Liver (tissue), 9 donors: Measurements from ENCODE around the gene UGT3A1. TPM values are rescaled to one million over a fixed set of nuclear protein-coding genes. Genes with fewer than 3 reads are reported as not detected.

Experiments used
- DNase-seq: peaks from one replicate; pipeline ENCODE4 v3.0.0-alpha.2; 2017; ENCODE audit warnings: low spot score
- H3K27ac ChIP-seq, 2 donors: one replicate each; pipeline ENCODE4 v1.7.0; 2013; ENCODE audit warnings: inconsistent platforms in 2 of 2, low read length in 2 of 2, control low read depth in 1 of 2, low read depth in 1 of 2, mild to moderate bottlenecking in 1 of 2
- H3K27me3 ChIP-seq, 4 donors: one replicate each; pipeline versions ENCODE4 v1.6.1 to v1.7.0; 2013; ENCODE audit warnings: low read length in 3 of 4, inconsistent platforms in 1 of 4, mild to moderate bottlenecking in 1 of 4, moderate library complexity in 1 of 4; ENCODE audit not compliant: control insufficient read depth in 4 of 4, insufficient read depth in 4 of 4
- H3K36me3 ChIP-seq, 4 donors: one replicate each; pipeline versions ENCODE4 v1.6.1 to v1.7.0; 2013; ENCODE audit warnings: low read length in 3 of 4, mild to moderate bottlenecking in 3 of 4, low read depth in 1 of 4, moderate library complexity in 1 of 4; ENCODE audit not compliant: control insufficient read depth in 4 of 4, insufficient read depth in 3 of 4
- H3K4me1 ChIP-seq, 4 donors: one replicate each; pipeline versions ENCODE4 v1.6.1 to v1.7.0; 2013; ENCODE audit warnings: low read length in 3 of 4, mild to moderate bottlenecking in 3 of 4, moderate library complexity in 1 of 4; ENCODE audit not compliant: control insufficient read depth in 4 of 4, insufficient read depth in 4 of 4
- H3K4me3 ChIP-seq, 3 donors: one replicate each; pipeline versions ENCODE4 v1.6.1 to v1.7.0; 2013; ENCODE audit warnings: low read length in 3 of 3, control low read depth in 1 of 3, low read depth in 1 of 3, mild to moderate bottlenecking in 1 of 3
- H3K9ac ChIP-seq, 2 donors: one replicate each; pipeline ENCODE4 v1.7.0; 2013; ENCODE audit warnings: low read length in 2 of 2, mild to moderate bottlenecking in 2 of 2, moderate library complexity in 2 of 2, control low read depth in 1 of 2, low read depth in 1 of 2
- H3K9me3 ChIP-seq, 4 donors: one replicate each; pipeline versions ENCODE4 v1.6.1 to v1.7.0; 2013; ENCODE audit warnings: low read length in 3 of 4; ENCODE audit not compliant: control insufficient read depth in 4 of 4
- ATF3 ChIP-seq: IDR thresholded peaks from 2 replicates; pipeline ENCODE4 v1.6.1; 2016; ENCODE audit warnings: antibody characterized with exemption
- CTCF ChIP-seq: fragments of 150-350 bp; IDR thresholded peaks from 2 replicates; pipeline ENCODE4 v1.5.1; 2017; ENCODE audit warnings: improper control_type of control experiment, low read depth, low read length; ENCODE audit not compliant: missing input control
- EGR1 ChIP-seq, 2 donors: IDR thresholded peaks; 2 replicates each; pipeline ENCODE4 v1.6.1; 2016 to 2018; ENCODE audit warnings: antibody characterized with exemption in 2 of 2, low read depth in 2 of 2
- FOXA1 ChIP-seq: IDR thresholded peaks from 2 replicates; pipeline ENCODE4 v1.6.1; 2016; ENCODE audit warnings: antibody characterized with exemption
- FOXA2 ChIP-seq: IDR thresholded peaks from 2 replicates; pipeline ENCODE4 v1.6.1; 2016; ENCODE audit warnings: antibody characterized with exemption
- GABPA ChIP-seq, 2 donors: IDR thresholded peaks in 1 of 2; conservative IDR thresholded peaks in 1 of 2; 2 replicates each; pipeline ENCODE4 v1.6.1; 2016; ENCODE audit warnings: antibody characterized with exemption in 2 of 2, mild to moderate bottlenecking in 1 of 2, moderate library complexity in 1 of 2
- HNF4A ChIP-seq, 2 donors: conservative IDR thresholded peaks; 2 replicates each; pipeline ENCODE4 v1.6.1; 2016; ENCODE audit warnings: antibody characterized with exemption in 2 of 2, mild to moderate bottlenecking in 2 of 2
- HNF4G ChIP-seq: IDR thresholded peaks from 2 replicates; pipeline ENCODE4 v1.6.1; 2016; ENCODE audit warnings: antibody characterized with exemption
- MAX ChIP-seq: IDR thresholded peaks from 2 replicates; pipeline ENCODE4 v1.6.1; 2016; ENCODE audit warnings: antibody characterized with exemption
- NR2F2 ChIP-seq: IDR thresholded peaks from 2 replicates; pipeline ENCODE4 v1.6.1; 2016; ENCODE audit warnings: antibody characterized with exemption
- RAD21 ChIP-seq, 2 donors: IDR thresholded peaks; 2 replicates each; pipeline ENCODE4 v1.6.1; 2016; ENCODE audit warnings: antibody characterized with exemption in 2 of 2, mild to moderate bottlenecking in 2 of 2
- REST ChIP-seq: IDR thresholded peaks from 2 replicates; pipeline ENCODE4 v1.6.1; 2016; ENCODE audit warnings: antibody characterized with exemption, mild to moderate bottlenecking
- RXRA ChIP-seq, 2 donors: IDR thresholded peaks; 2 replicates each; pipeline ENCODE4 v1.6.1; 2017 to 2018; ENCODE audit warnings: antibody characterized with exemption in 2 of 2, mild to moderate bottlenecking in 1 of 2
- SP1 ChIP-seq: IDR thresholded peaks from 2 replicates; pipeline ENCODE4 v1.6.1; 2018; ENCODE audit warnings: antibody characterized with exemption, mild to moderate bottlenecking
- TAF1 ChIP-seq: conservative IDR thresholded peaks from 2 replicates; pipeline ENCODE4 v1.6.1; 2016; ENCODE audit warnings: antibody characterized with exemption, mild to moderate bottlenecking
- YY1 ChIP-seq: IDR thresholded peaks from 2 replicates; pipeline ENCODE4 v1.6.1; 2016; ENCODE audit warnings: antibody characterized with exemption, mild to moderate bottlenecking
- ZBTB33 ChIP-seq: IDR thresholded peaks from 2 replicates; pipeline ENCODE4 v1.6.1; 2016; ENCODE audit warnings: antibody characterized with exemption
- WGBS: extraction: QIAGEN DNeasy Blood & Tissue Kit; methylation state at CpG from one replicate; pipeline ENCODE4 v1.1.7; 2013; 5-methylcytosine and 5-hydroxymethylcytosine counted together
- polyA plus RNA-seq, 2 donors: library from polyadenylated mRNA; stranded (reverse) in 1 of 2; unstranded in 1 of 2; fragments of 200-250 nt in 1 of 2; fragments of >200 nt in 1 of 2; fragmentation: Nextera tagmentation in 1 of 2; extraction: Ambion mirVana in 1 of 2; gene quantifications; one replicate each; pipeline versions ENCODE4 v1.2.1 to v1.2.3, GENCODE V29; 2013 to 2015
- total RNA-seq, 2 donors: library from RNA; depleted of rRNA; stranded (reverse); fragments of >200 nt; gene quantifications; one replicate each; pipeline ENCODE4 v1.2.3, GENCODE V29; 2014
- donor health status: healthy.
- donor health status: healthy.
- donor health status: healthy.
- donor health status: healthy.
- donor health status: healthy.

The UGT3A1 gene
- total and polyA plus RNA-seq, 4 donors: 0.28 to 60.6 (median 21.0) TPM

- Histone ChIP-seq H3K4me3 (no peak overlapping the region), H3K9me3 (no peaks in the 10 kb centered on the region), H3K36me3 (no peaks in the 10 kb centered on the region), H3K27ac (no peak overlapping the region), H3K4me1 (peaks cover 6 to 12% (median 10%) of the 10 kb centered on the region in 4 donors), H3K27me3 (no peaks in the 10 kb centered on the region), H3K9ac (no peak overlapping the region)
- no peak for TF ChIP-seq MAX
- TF ChIP-seq EGR1 (IDR thresholded peaks at IDR 0.05; ENCODE audit: low read depth in 2 of 2): no peak
- TF ChIP-seq ATF3: no peak
- no peak for TF ChIP-seq FOXA2
- no peak for TF ChIP-seq TAF1
- TF ChIP-seq CTCF: no peak
- TF ChIP-seq ZBTB33: no peak
- TF ChIP-seq YY1: no peak
- TF ChIP-seq SP1: no peak
- no peak for TF ChIP-seq FOXA1
- no peak for TF ChIP-seq REST
- no peak for TF ChIP-seq RXRA (IDR thresholded peaks at IDR 0.05)
- no peak for TF ChIP-seq GABPA (IDR thresholded peaks at IDR 0.05 in 1 of 2, conservative IDR thresholded peaks at IDR 0.05 in 1 of 2)
- 91% methylated on average over 3 of the region's 3 CpGs for WGBS
- DNase-seq: no peak
These were observed 9.8 kb upstream of the UGT3A1 start for GRCh38 chr5:36001032-36001431.

- Histone ChIP-seq H3K4me1 (peaks cover 6 to 12% (median 10%) of the 10 kb centered on the region in 4 donors), H3K36me3 (no peaks in the 10 kb centered on the region), H3K9ac (no peak overlapping the region), H3K27ac (peak overlapping the region; percentile 55 to 67), H3K27me3 (no peaks in the 10 kb centered on the region), H3K9me3 (no peaks in the 10 kb centered on the region), H3K4me3 (no peak overlapping the region)
- DNase-seq: no peak
- TF ChIP-seq REST (peak; percentile 55), HNF4G (peak; percentile 67), NR2F2 (peak; percentile 38), FOXA2 (no peak), RAD21 (IDR thresholded peaks at IDR 0.05) (peak in 1 of 2 donors; percentile 28), HNF4A (conservative IDR thresholded peaks at IDR 0.05) (peak; percentile 85), SP1 (peak; percentile 89), YY1 (peak; percentile 89), RXRA (IDR thresholded peaks at IDR 0.05) (peak; percentile 75 to 77), MAX (peak; percentile 56), EGR1 (IDR thresholded peaks at IDR 0.05; ENCODE audit: low read depth in 2 of 2) (no peak)
- 22% methylated on average over 1 of the region's 1 CpG for WGBS
These were observed 8.4 kb upstream of the UGT3A1 start for GRCh38 chr5:35999547-35999946.
